Measurements from ENCODE around the gene TRANK1. TPM values are rescaled to one million over a fixed set of nuclear protein-coding genes. Genes with fewer than 3 reads are reported as not detected.

The TRANK1 gene
- total RNA-seq, 1 experiment from 2014 or later, result 1.1 TPM

DNA sequence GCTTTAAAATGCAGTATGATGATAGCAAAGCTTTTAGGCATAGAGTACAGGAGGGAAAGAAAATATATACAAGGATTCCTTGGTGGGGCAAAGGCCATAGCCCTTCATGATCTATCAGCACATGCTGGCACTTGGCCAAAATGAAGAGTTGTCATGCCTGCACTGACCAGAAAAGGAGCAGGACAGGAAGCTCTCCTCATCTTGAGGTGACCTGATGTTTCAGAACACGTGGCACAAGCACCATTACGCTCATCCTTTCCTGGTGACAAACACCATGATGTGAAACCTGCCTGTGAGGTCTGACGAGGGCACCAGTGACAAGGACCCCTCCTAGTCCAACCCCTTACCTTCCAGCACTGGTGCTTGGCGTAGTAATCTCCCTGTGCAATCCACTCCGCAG, 102.6 kb downstream of the TRANK1 start:
- ATAC-seq, result no peak

DNA sequence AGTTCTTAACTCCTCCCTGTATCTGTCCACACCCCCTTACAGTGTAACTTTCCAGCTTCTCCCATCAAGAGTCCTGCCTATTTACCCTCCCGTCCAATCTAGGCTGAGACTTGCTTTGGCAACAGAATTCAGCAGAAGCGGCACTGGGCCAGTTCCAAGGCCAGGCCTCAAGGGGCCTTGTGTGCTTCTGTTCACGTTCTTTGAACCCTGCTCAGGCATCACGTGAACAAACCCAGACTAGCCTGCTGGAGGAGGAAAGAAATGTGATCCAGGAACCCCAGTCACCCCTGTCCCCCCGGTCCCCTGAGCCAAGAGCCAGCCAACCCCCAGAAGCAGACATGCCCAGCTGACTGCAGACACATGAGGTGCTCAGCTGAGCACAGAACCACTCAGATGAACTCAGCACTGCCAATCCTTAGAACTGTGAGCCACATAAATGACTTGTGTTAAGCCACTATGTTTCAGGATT, 104.4 kb downstream of the TRANK1 start:
- Histone ChIP-seq H3K9me2 (ENCODE audit: insufficient read depth) (no peaks in the 10 kb centered on the region), H3K36me3 (ENCODE audit: control insufficient read depth in 1 of 2, insufficient read depth in 2 of 2, low read length in 2 of 2) (no peaks in the 10 kb centered on the region), H3K9me3 (ENCODE audit: control insufficient read depth in 1 of 2, insufficient read depth in 1 of 2, low read depth in 1 of 2, low read length in 2 of 2) (peaks cover 3 to 9% of the 10 kb centered on the region in 2 experiments; a peak in 1 of 4 replicates), H3K4me3 (replicated peaks in 1 of 2; ENCODE audit: low read depth in 1 of 2, low read length in 2 of 2) (no peak overlapping the region), H3K9ac (ENCODE audit: low read length) (no peak overlapping the region), H4K20me1 (ENCODE audit: insufficient read depth) (no peaks in the 10 kb centered on the region), H3K4me1 (ENCODE audit: control insufficient read depth in 1 of 2, insufficient read depth in 2 of 2, low read length in 2 of 2) (peaks cover 0 to 2% of the 10 kb centered on the region in 2 experiments; a peak in 1 of 4 replicates), H3K4me2 (ENCODE audit: low read length) (no peak overlapping the region), H3K27me3 (ENCODE audit: insufficient read depth, low read length) (no peaks in the 10 kb centered on the region), H2AFZ (ENCODE audit: low read depth, low read length, poor library complexity, severe bottlenecking) (no peak overlapping the region), H3K79me2 (ENCODE audit: insufficient read depth, low read length) (no peaks in the 10 kb centered on the region), H3K27ac (ENCODE audit: low read depth, low read length) (no peak overlapping the region)
- ChIA-PET CTCF (no interaction called here), POLR2A (no interaction called here), RAD21 (ENCODE audit: low non-redundant PET in 1 of 2, low total read pairs in 2 of 2, uncharacterized antibody in 2 of 2, unreplicated experiment in 2 of 2) (no interaction called here)
- ATAC-seq (no peak), DNase-seq (ENCODE audit: low read depth, low spot score) (no peak)
- BruUV-seq (replicated peaks), result no TSS peak
- intact Hi-C loops (cut with micrococcal nuclease), result no loop called here
- TF ChIP-seq RAD21 (IDR thresholded peaks at IDR 0.05; ENCODE audit: low read depth), result no peak
- TF ChIP-seq, protein P1, sequence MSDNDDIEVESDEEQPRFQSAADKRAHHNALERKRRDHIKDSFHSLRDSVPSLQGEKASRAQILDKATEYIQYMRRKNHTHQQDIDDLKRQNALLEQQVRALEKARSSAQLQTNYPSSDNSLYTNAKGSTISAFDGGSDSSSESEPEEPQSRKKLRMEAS (IDR thresholded peaks at IDR 0.05), result no peak
- TF ChIP-seq, protein P2, sequence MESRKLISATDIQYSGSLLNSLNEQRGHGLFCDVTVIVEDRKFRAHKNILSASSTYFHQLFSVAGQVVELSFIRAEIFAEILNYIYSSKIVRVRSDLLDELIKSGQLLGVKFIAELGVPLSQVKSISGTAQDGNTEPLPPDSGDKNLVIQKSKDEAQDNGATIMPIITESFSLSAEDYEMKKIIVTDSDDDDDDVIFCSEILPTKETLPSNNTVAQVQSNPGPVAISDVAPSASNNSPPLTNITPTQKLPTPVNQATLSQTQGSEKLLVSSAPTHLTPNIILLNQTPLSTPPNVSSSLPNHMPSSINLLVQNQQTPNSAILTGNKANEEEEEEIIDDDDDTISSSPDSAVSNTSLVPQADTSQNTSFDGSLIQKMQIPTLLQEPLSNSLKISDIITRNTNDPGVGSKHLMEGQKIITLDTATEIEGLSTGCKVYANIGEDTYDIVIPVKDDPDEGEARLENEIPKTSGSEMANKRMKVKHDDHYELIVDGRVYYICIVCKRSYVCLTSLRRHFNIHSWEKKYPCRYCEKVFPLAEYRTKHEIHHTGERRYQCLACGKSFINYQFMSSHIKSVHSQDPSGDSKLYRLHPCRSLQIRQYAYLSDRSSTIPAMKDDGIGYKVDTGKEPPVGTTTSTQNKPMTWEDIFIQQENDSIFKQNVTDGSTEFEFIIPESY (IDR thresholded peaks at IDR 0.05; ENCODE audit: extremely low read depth, insufficient replicate concordance, low read length), result no peak
- no peak for TF ChIP-seq TCF7L2 (IDR thresholded peaks at IDR 0.05; ENCODE audit: borderline replicate concordance, extremely low read depth, insufficient read depth, insufficient read length)
- TF ChIP-seq EZH2 (IDR thresholded peaks at IDR 0.05), result no peak
- TF ChIP-seq SP1 (IDR thresholded peaks at IDR 0.05; ENCODE audit: low read depth), result no peak
- no peak for TF ChIP-seq POLR2AphosphoS5 (IDR thresholded peaks at IDR 0.05; ENCODE audit: low read depth, low read length)
- TF ChIP-seq, protein P3, sequence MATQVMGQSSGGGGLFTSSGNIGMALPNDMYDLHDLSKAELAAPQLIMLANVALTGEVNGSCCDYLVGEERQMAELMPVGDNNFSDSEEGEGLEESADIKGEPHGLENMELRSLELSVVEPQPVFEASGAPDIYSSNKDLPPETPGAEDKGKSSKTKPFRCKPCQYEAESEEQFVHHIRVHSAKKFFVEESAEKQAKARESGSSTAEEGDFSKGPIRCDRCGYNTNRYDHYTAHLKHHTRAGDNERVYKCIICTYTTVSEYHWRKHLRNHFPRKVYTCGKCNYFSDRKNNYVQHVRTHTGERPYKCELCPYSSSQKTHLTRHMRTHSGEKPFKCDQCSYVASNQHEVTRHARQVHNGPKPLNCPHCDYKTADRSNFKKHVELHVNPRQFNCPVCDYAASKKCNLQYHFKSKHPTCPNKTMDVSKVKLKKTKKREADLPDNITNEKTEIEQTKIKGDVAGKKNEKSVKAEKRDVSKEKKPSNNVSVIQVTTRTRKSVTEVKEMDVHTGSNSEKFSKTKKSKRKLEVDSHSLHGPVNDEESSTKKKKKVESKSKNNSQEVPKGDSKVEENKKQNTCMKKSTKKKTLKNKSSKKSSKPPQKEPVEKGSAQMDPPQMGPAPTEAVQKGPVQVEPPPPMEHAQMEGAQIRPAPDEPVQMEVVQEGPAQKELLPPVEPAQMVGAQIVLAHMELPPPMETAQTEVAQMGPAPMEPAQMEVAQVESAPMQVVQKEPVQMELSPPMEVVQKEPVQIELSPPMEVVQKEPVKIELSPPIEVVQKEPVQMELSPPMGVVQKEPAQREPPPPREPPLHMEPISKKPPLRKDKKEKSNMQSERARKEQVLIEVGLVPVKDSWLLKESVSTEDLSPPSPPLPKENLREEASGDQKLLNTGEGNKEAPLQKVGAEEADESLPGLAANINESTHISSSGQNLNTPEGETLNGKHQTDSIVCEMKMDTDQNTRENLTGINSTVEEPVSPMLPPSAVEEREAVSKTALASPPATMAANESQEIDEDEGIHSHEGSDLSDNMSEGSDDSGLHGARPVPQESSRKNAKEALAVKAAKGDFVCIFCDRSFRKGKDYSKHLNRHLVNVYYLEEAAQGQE (IDR thresholded peaks at IDR 0.05; ENCODE audit: low read depth), result no peak
- no peak for TF ChIP-seq CEBPB (IDR thresholded peaks at IDR 0.05; ENCODE audit: low read depth)
- TF ChIP-seq SIN3A (IDR thresholded peaks at IDR 0.05; ENCODE audit: low read depth), result no peak
- TF ChIP-seq EZH2phosphoT487 (IDR thresholded peaks at IDR 0.05; ENCODE audit: borderline replicate concordance), result no peak

More for the DNA sequence above, 102.6 kb downstream of the TRANK1 start:
- Histone ChIP-seq H4K20me1 (ENCODE audit: insufficient read depth) (no peaks in the 10 kb centered on the region), H3K4me2 (ENCODE audit: low read length) (no peak overlapping the region), H3K4me1 (ENCODE audit: control insufficient read depth in 1 of 2, insufficient read depth in 2 of 2, low read length in 2 of 2) (peaks cover 0 to 2% of the 10 kb centered on the region in 2 experiments; a peak in 1 of 4 replicates), H2AFZ (ENCODE audit: low read depth, low read length, poor library complexity, severe bottlenecking) (no peak overlapping the region), H3K4me3 (replicated peaks in 1 of 2; ENCODE audit: low read depth in 1 of 2, low read length in 2 of 2) (no peak overlapping the region), H3K9ac (ENCODE audit: low read length) (no peak overlapping the region), H3K9me3 (ENCODE audit: control insufficient read depth in 1 of 2, insufficient read depth in 1 of 2, low read depth in 1 of 2, low read length in 2 of 2) (peaks cover 3 to 9% of the 10 kb centered on the region in 2 experiments; a peak in 1 of 4 replicates), H3K79me2 (ENCODE audit: insufficient read depth, low read length) (no peaks in the 10 kb centered on the region), H3K36me3 (ENCODE audit: control insufficient read depth in 1 of 2, insufficient read depth in 2 of 2, low read length in 2 of 2) (no peaks in the 10 kb centered on the region), H3K27me3 (ENCODE audit: insufficient read depth, low read length) (no peaks in the 10 kb centered on the region), H3K9me2 (ENCODE audit: insufficient read depth) (no peaks in the 10 kb centered on the region), H3K27ac (ENCODE audit: low read depth, low read length) (no peak overlapping the region)
- CTCF ChIA-PET, result no interaction called here
- TF ChIP-seq TCF7L2 (IDR thresholded peaks at IDR 0.05; ENCODE audit: borderline replicate concordance, extremely low read depth, insufficient read depth, insufficient read length) (no peak), FOSL1 (IDR thresholded peaks at IDR 0.05; ENCODE audit: low read depth) (no peak)
- intact Hi-C loops (cut with micrococcal nuclease), result no loop called here
- POLR2A ChIA-PET, result no interaction called here
- no TSS peak for BruUV-seq (replicated peaks)
- RAD21 ChIA-PET (ENCODE audit: low non-redundant PET in 1 of 2, low total read pairs in 2 of 2, uncharacterized antibody in 2 of 2, unreplicated experiment in 2 of 2), result no interaction called here
- DNase-seq (ENCODE audit: low read depth, low spot score), result no peak
